ENCODE results near the gene BACH1.

BACH1 gene

DNA sequence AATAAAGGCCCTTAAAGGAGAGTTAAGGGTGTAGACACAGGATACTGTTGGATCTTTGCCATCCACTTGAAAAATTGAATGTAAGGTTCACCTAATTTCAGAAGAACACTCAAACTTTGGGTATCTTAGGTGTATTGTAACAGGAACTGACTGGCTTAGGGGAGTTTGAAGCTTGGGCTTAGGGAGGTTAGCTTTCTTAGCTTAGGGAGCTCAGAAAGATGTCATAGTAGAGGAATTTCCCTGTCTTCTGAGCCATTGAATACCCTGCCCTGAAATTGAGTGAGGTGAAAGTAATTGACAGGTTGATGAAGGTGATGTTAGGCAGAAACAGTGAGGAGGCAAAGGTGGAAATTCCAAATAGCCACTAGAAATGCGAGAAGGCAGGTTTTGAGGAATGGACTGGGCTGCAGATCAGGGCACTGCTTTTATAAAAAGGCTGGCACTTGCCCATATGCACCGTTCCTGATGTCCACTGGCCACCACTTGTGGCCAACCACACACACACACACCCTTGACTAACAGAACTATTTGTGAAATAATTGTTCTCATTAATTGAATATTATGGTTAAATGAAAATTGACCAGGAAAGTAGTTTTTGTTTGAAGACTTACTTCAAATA is 16.5 kb downstream of the BACH1 start:
- DNase-seq (ENCODE audit: low read depth): no peak

GRCh38 chr21:29316029-29316742 is 17.5 kb downstream of the BACH1 start:
- DNase-seq (ENCODE audit: low read depth): no peak

DNA sequence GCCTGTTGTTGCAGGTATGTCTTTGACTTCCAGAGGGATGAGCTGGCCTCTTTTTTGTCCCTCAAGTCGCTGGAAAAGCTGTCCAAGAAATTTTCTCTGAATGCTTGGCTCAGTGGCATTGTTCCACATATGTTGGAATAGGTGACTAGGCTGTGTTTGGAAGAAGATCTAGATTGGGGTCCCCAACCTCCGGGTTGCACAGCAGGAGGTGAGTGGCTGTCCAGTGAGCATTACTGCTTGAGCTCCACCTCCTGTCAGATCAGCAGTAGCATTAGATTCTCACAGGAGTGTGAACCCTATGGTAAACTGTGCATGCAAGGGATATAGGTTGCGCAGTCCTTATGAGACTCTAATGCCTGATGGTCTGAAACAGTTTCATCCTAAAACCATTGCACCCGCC is 18.1 kb downstream of the BACH1 start:
- no peak for DNase-seq (ENCODE audit: low read depth)

DNA sequence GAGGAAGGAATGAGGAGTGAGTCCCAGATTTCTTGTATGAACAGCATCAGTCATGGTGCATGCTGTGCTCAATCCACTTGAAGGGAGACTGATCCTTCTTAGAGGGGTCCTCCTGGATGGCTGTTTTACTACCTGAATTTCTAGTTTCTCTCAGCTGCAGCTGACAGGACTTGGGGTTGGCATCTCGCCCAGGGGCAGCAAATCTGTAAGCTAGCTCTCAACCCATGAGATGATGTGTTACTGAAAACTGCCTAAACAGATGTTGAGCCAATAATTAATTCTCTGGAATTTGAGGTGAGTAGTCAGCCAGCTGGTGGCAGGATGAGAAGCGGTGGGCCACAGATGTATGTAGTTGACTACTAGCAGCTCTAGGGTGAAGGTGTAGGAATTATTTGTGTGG is 19.6 kb downstream of the BACH1 start:
- DNase-seq (ENCODE audit: low read depth): no peak

- no peak for DNase-seq (ENCODE audit: low read depth)
Measured at GRCh38 chr21:29320031-29320430, 21.3 kb downstream of the BACH1 start.

- no peak for DNase-seq (ENCODE audit: low read depth)
Measured at GRCh38 chr21:29321217-29321616, 22.5 kb downstream of the BACH1 start.

DNA sequence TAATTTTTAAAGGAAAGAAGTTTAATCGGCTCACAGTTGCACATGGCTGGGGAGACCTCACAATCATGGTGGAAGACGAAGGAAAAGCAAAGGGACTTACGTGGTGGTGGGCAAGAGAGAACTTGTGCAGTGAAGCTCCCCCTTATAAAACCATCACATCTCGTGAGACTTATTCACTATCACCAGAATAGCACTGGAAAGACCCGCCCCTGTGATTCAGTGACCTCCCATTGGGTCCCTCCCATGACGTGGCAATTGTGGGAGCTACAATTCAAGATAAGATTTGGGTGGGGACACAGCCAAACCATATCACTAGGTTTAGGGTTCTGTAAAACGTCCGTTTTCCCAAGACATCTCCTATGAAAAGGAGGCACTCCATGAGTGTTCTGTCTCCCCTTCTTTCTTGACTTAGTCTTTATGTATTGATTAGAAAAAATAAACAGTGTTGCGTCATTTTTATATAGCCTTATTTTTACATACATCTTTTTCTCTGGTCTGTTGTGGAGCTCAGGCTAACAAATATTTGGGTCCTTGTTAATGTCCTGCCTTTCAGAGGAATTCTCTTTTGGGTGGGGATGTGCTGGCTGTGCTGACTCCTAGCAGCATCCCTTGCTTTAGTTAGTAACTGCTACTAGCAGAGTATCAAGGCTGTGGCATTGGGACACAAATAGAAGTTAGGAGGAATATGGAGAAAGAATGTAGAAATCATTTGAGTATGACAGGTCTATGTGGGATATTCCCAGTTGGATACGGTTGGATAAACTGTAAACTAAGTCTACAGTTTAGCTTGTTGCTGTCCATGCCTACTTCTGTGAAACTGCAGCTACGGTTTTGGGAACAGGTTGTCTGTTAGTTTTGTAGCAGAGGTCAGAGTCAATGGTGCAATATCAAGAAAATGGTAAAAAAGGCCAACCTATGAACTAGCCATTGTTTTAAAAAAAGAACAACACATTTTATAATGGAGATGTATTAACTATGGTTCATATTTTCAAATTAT is 23.5 kb downstream of the BACH1 start:
- DNase-seq (ENCODE audit: low read depth): no peak

- DNase-seq (ENCODE audit: low read depth): no peak
Measured at GRCh38 chr21:29323189-29323588, 24.5 kb downstream of the BACH1 start.

DNA sequence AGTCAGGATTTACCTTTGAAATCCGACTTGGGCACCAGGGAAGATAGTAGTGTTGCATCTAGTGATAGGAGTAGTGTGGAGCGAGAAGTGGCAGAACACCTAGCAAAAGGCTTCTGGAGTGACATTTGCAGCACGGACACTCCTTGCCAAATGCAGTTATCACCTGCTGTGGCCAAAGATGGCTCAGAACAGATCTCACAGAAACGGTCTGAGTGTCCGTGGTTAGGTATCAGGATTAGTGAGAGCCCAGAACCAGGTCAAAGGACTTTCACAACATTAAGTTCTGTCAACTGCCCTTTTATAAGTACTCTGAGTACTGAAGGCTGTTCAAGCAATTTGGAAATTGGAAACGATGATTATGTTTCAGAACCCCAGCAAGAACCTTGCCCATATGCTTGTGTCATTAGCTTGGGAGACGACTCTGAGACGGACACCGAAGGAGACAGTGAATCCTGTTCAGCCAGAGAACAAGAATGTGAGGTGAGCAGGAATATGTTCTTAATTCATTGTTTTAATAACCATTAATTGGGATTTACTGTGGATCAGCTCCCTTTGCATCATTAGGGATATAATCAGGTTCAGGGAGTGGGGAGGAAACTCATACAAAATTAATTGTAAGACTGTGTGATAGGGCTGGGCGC is 28.3 kb downstream of the BACH1 start:
- no peak for DNase-seq (ENCODE audit: low read depth)

GRCh38 chr21:29329406-29329805 is 30.7 kb downstream of the BACH1 start:
- DNase-seq (ENCODE audit: low read depth): no peak

DNA sequence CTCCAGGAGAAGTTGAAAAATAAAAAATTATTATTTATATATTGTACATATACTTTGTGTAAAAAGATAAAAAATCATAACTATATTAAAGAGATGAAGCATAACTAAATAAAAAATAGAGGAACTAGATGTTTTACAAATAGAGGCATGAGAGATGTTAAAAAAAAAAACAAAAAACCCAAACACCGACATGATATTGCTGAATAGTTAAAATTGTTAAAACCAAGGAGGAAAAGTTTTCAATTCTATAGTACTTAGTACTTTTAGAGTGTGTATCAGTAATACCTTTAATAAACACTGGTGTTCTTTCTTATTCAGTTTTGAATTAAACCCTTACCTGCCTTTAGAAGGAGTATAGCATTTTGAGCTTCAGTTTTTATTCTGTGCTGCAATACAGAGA is 32.1 kb downstream of the BACH1 start:
- no peak for DNase-seq (ENCODE audit: low read depth)

GRCh38 chr21:29332461-29333362 is 34.0 kb downstream of the BACH1 start:
- peak; percentile 41 for DNase-seq (ENCODE audit: low read depth)

DNA sequence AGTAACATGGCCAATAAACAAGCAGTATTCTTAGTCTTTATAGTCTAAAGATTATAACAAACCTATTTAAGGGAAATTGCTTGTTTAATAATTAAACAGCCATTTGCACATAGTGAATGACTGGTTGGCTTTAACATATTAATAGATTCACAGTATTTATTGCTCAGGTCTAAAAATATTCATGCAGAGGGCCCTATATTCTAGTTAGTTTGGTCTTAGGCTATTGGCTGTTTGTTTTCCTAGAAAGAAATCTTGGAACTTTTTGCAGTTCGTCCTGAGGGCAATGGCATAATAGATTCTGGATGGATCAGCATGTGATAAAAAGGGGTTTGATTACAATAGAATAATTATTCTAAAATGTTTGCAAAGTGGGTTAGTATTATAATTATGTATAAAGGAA is 34.7 kb downstream of the BACH1 start:
- DNase-seq (ENCODE audit: low read depth): no peak

DNA sequence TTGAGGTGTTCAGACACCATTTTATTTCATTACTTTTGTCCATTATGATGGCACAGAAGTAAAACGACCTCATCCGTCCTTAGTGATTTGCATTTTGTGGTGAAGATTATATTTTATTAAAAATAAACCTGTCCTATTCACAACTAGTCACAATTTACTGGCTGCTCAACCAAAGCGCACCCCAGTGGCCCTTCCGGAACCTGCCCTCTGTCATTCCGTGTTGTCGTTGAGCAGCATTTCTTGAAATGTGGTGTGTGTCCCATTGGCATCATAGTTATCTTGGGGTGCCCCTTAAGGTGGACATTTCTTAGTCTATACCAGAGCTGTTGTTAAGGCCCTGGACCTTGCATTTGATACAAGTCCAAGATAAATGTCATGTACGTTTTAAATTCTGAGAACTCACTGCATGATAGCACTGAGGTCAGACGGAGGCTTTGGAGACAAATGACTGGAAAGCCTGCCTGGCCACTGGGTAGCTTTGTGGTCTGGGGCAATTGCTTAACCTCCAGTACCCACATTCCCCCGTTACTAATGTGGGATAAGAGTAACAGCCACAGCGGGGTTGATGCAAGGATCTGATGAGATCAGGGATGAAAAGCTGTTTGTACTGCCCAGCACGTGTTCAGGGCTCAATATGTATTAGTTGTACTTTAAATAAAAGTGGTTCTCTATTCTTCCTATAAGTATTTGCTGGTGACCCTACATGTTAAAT is 36.2 kb downstream of the BACH1 start:
- peak; percentile 70 for DNase-seq (ENCODE audit: low read depth)

- peak; percentile 36 for DNase-seq (ENCODE audit: low read depth)
Measured at GRCh38 chr21:29335720-29336119, 37.0 kb downstream of the BACH1 start.

- DNase-seq (ENCODE audit: low read depth): no peak
Measured at GRCh38 chr21:29338256-29338655, 39.5 kb downstream of the BACH1 start.

- no peak for DNase-seq (ENCODE audit: low read depth)
Measured at GRCh38 chr21:29340228-29340627, 41.5 kb downstream of the BACH1 start.

- peak; percentile 95 for DNase-seq (ENCODE audit: low read depth)
Measured at GRCh38 chr21:29342363-29342957, 43.7 kb downstream of the BACH1 start.

DNA sequence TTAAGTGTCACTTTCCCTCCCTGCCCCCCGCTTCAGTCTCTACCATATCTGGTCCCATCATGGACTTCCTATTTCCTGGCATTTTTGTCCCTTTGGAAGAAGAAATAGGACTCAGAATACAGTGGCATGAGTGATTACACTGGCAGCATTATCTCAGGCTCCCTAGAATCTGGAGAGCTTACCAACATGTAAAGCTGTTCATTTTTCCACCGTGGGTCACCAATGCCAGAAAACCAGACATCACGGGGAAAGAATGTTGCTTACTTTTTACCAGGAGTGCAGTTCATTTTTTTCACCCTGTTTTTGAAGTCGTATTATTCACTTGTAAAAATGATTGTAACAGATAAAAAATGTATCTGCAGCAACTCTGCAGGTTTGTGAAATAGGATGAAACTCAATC is 44.8 kb downstream of the BACH1 start:
- no peak for DNase-seq (ENCODE audit: low read depth)

DNA sequence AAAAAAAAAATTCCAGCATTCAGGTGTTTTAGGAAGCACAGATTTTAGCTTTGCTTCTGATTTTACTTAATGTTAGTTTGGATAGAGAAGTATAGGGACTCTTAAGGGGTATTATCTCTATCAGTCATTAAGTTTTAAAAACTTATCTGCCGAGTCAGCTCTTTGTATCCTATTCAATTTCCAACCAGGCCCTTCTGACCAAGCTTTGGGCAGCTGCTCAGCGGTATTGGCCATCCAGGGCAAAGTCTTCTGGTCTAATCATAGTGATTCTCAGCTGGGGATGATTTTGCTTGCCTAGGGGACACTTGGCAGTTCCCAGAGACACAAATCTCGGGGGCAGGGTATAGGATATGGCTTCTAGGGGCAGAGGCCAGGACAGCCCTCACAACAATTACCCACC is 47.6 kb downstream of the BACH1 start:
- no peak for DNase-seq (ENCODE audit: low read depth)
